Natural killer cell treated with Interleukin-12 subunit alpha and Interleukin-12 subunit beta and Interleukin-15 and Interleukin-18, amount 100 ng/mL, for 72 hours (primary cell): ENCODE results near the gene AGBL4. TPM values are rescaled to one million over a fixed set of nuclear protein-coding genes. Genes with fewer than 3 reads are reported as not detected.

Experiments
- ATAC-seq, 2 donors: fragments of 150-1000 bp; cut with Tn5 transposase in 1 of 2; sonication (Bioruptor Pico), chemical (Tn5 transposase) in 1 of 2; 2 replicates each; pipeline ENCODE4 v1.10.0; 2021
- DNase-seq: peaks from one replicate; pipeline ENCODE4 v3.0.0; 2022; ENCODE audit warnings: low spot score
- H3K27ac Mint-ChIP-seq, 2 donors: 1 replicate in 1 of 2; 2 replicates in 1 of 2; pipeline ENCODE4 v1.8.0; 2022; ENCODE audit warnings: mixed read lengths in 2 of 2, mild to moderate bottlenecking in 1 of 2, moderate library complexity in 1 of 2
- H3K27me3 Mint-ChIP-seq, 2 donors: 1 replicate in 1 of 2; 2 replicates in 1 of 2; pipeline ENCODE4 v1.8.0; 2022; ENCODE audit warnings: mixed read lengths in 2 of 2
- H3K36me3 Mint-ChIP-seq: one replicate; pipeline ENCODE4 v1.8.0; 2022; ENCODE audit warnings: mixed read lengths
- H3K4me1 Mint-ChIP-seq, 2 donors: 1 replicate in 1 of 2; 2 replicates in 1 of 2; pipeline ENCODE4 v1.8.0; 2022; ENCODE audit warnings: low read depth in 2 of 2, mixed read lengths in 2 of 2, mild to moderate bottlenecking in 1 of 2
- H3K4me3 Mint-ChIP-seq: one replicate; pipeline ENCODE4 v1.8.0; 2022; ENCODE audit warnings: mixed read lengths
- H3K9me3 Mint-ChIP-seq: 2 replicates; pipeline ENCODE4 v1.8.0; 2022; ENCODE audit warnings: mixed read lengths
- total RNA-seq, 2 donors: library from RNA; stranded (reverse); gene quantifications; one replicate each; pipeline ENCODE4 v1.2.3, GENCODE V29; 2022

The AGBL4 gene
- total RNA-seq, 2 donors from 2014 or later: 0.19 TPM; not detected in 1

- H3K9me3 Mint-ChIP-seq: peaks cover 12% of the 10 kb centered on the region
- ATAC-seq (no peak), DNase-seq (no peak)
- no peak overlapping the region for H3K4me3 Mint-ChIP-seq
- H3K4me1 Mint-ChIP-seq: no peaks in the 10 kb centered on the region
- H3K27me3 Mint-ChIP-seq: peaks cover 16 to 22% of the 10 kb centered on the region in 2 donors
- H3K36me3 Mint-ChIP-seq: no peaks in the 10 kb centered on the region
- no peak overlapping the region for H3K27ac Mint-ChIP-seq
These were observed 1063.4 kb downstream of the AGBL4 start for GRCh38 chr1:48960320-48960719.

DNA sequence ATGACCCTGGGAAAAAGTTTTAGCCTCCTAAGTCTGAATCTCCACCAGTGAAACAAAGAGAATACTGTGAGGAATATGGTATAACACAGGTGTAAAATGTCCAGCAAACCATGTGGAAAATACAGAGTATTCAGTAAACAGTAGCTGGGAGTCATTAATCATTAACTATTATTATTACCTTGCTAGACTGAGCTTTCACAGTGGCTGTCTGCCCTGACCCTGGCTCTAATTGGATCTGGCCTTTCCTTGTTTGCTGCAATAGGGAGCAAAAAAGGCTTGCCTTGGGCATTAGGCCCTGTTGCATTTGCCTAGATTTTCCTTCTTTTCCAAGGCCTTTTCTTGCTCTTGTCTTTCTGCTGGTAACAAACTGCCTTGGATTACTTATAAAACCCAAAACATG, 1068.0 kb downstream of the AGBL4 start:
- no peak for ATAC-seq
- H3K27ac Mint-ChIP-seq: no peak overlapping the region
- H3K36me3 Mint-ChIP-seq: no peaks in the 10 kb centered on the region
- H3K4me3 Mint-ChIP-seq: no peak overlapping the region
- DNase-seq: no peak
- H3K9me3 Mint-ChIP-seq: peaks cover 12% of the 10 kb centered on the region
- peaks cover 11 to 22% of the 10 kb centered on the region in 2 donors for H3K27me3 Mint-ChIP-seq
- H3K4me1 Mint-ChIP-seq: no peaks in the 10 kb centered on the region

- Mint-ChIP-seq H3K4me3 (no peak overlapping the region), H3K27me3 (peaks cover 9 to 14% of the 10 kb centered on the region in 2 donors), H3K27ac (no peak overlapping the region), H3K4me1 (no peaks in the 10 kb centered on the region), H3K36me3 (no peaks in the 10 kb centered on the region), H3K9me3 (peaks cover 5% of the 10 kb centered on the region)
- no peak for DNase-seq
- ATAC-seq: no peak
These were observed 1070.1 kb downstream of the AGBL4 start for GRCh38 chr1:48953617-48954016.

DNA sequence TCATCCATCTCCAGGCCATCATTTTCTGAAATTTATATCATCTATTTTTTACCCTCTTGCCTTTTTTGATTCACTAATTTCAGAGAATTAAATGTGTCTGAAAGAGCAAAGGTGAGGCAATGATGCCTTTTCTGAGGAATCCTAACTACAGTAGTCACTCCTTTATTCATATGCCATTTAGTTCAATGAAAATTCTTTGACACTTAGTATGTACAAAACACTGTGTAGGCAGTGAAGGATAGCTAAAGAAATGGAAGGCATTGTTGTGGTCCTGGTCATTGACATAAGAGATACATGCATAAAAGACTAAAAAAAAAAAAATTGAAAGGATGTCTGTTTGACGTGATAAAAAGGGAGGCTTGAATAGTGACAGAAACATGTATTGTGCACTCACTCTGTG, 1075.2 kb downstream of the AGBL4 start:
- no peak overlapping the region for H3K4me3 Mint-ChIP-seq
- ATAC-seq (no peak), DNase-seq (no peak)
- H3K4me1 Mint-ChIP-seq: no peaks in the 10 kb centered on the region
- H3K27ac Mint-ChIP-seq: no peak overlapping the region
- H3K36me3 Mint-ChIP-seq: no peaks in the 10 kb centered on the region
- H3K27me3 Mint-ChIP-seq: peaks cover 0 to 9% of the 10 kb centered on the region in 2 donors
- no peaks in the 10 kb centered on the region for H3K9me3 Mint-ChIP-seq

- ATAC-seq (no peak), DNase-seq (no peak)
- H3K9me3 Mint-ChIP-seq: no peaks in the 10 kb centered on the region
- no peaks in the 10 kb centered on the region for H3K36me3 Mint-ChIP-seq
- H3K27me3 Mint-ChIP-seq: peaks cover 0 to 9% of the 10 kb centered on the region in 2 donors
- H3K4me1 Mint-ChIP-seq: no peaks in the 10 kb centered on the region
- no peak overlapping the region for H3K27ac Mint-ChIP-seq
- no peak overlapping the region for H3K4me3 Mint-ChIP-seq
These were observed 1075.8 kb downstream of the AGBL4 start for GRCh38 chr1:48947761-48948537.

- H3K4me1 Mint-ChIP-seq: no peaks in the 10 kb centered on the region
- no peak overlapping the region for H3K4me3 Mint-ChIP-seq
- H3K27me3 Mint-ChIP-seq: peaks cover 0 to 9% of the 10 kb centered on the region in 2 donors
- H3K9me3 Mint-ChIP-seq: no peaks in the 10 kb centered on the region
- no peaks in the 10 kb centered on the region for H3K36me3 Mint-ChIP-seq
- no peak for ATAC-seq
- H3K27ac Mint-ChIP-seq: no peak overlapping the region
- DNase-seq: no peak
These were observed 1077.7 kb downstream of the AGBL4 start for GRCh38 chr1:48946070-48946469.

DNA sequence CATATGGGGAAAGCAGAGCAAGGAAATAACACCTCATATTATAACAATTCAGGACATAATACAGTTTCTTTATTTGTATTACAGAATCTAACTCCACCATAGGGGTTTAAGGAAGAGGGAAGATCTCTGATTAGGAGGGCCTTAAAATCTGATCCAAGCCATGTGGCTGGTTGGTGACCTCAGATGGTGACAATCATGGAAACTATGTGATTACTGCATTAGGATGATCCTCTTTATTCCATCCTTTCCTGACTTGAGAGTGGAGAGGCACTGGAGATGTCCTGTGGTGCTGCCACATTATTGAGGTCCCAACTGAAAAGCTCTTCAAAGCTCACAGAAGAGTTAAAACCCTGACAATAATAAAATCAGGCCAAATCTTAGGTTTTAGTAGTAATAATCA, 1078.9 kb downstream of the AGBL4 start:
- Mint-ChIP-seq H3K27ac (no peak overlapping the region), H3K36me3 (no peaks in the 10 kb centered on the region), H3K4me3 (no peak overlapping the region), H3K9me3 (peaks cover 4% of the 10 kb centered on the region), H3K4me1 (no peaks in the 10 kb centered on the region), H3K27me3 (peaks cover 0 to 9% of the 10 kb centered on the region in 2 donors)
- DNase-seq: no peak
- no peak for ATAC-seq

- no peaks in the 10 kb centered on the region for H3K36me3 Mint-ChIP-seq
- peaks cover 4% of the 10 kb centered on the region for H3K9me3 Mint-ChIP-seq
- H3K4me1 Mint-ChIP-seq: no peaks in the 10 kb centered on the region
- H3K27me3 Mint-ChIP-seq: peaks cover 0 to 5% of the 10 kb centered on the region in 2 donors
- H3K27ac Mint-ChIP-seq: no peak overlapping the region
- H3K4me3 Mint-ChIP-seq: no peak overlapping the region
- DNase-seq (no peak), ATAC-seq (no peak)
These were observed 1079.9 kb downstream of the AGBL4 start for GRCh38 chr1:48943826-48944225.

- Mint-ChIP-seq H3K4me1 (no peaks in the 10 kb centered on the region), H3K36me3 (no peaks in the 10 kb centered on the region), H3K4me3 (no peak overlapping the region), H3K27me3 (peaks cover 0 to 3% of the 10 kb centered on the region in 2 donors), H3K27ac (no peak overlapping the region), H3K9me3 (peaks cover 4% of the 10 kb centered on the region)
- no peak for DNase-seq
- no peak for ATAC-seq
These were observed 1080.4 kb downstream of the AGBL4 start for GRCh38 chr1:48943393-48943792.

DNA sequence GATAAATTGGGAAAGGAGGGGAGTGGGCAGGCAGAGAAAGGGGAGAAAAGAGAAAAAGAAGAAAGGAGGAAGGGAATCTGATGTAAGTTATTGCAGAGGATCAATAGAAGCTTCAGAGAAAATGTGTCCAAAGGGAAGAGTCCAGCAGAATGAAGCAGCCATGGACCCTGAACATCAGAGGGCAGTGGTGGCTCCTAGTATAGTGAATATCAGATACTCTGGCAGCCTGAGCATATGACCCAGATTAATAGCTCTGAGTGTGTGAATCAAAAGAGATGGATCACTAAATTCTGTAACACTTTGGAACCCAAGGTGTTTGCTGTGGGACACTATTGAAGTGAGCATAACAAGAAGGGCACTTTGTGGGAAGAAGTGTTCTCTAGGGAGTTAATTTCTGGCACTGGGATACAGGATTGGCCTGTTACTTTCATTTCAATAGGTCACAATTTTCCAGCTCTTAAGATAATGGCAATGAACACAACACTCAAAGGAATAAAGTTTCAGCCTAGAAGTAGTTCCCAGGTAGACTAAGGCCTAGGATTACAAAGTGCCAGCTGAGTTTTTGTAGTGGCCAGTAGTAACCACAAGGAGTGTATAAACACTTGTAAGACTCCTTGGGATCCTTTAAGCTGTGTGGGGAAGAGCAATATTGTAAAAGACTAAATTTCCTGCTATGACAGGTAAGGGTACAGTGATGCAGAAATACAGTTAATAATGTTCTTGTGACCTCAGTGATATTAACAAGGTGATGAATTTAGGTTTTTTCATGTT, 1082.6 kb downstream of the AGBL4 start:
- Mint-ChIP-seq H3K36me3 (no peaks in the 10 kb centered on the region), H3K4me3 (no peak overlapping the region), H3K27ac (no peak overlapping the region), H3K9me3 (peaks cover 4% of the 10 kb centered on the region), H3K4me1 (no peaks in the 10 kb centered on the region), H3K27me3 (no peaks in the 10 kb centered on the region)
- DNase-seq: no peak
- no peak for ATAC-seq

DNA sequence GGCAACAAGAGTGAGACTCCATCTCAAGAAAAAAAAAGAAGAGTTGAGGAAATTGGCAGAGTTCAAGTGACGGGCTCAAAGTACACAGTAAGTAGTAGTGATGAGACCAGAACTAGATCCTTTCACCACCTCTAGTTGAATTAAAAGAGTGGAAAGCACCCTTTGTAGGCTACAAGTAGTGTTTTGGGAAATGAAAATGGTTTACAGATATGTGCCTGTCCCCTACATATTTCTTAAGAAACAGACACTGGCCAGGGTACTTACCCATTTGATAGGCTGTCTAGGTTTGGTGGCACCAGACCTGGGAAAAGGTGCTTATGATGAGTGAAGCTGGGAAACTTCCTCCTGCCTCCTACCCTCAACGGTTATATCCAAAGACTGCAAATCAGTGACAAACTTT, 1083.4 kb downstream of the AGBL4 start:
- no peak for ATAC-seq
- no peaks in the 10 kb centered on the region for H3K4me1 Mint-ChIP-seq
- H3K27ac Mint-ChIP-seq: no peak overlapping the region
- H3K27me3 Mint-ChIP-seq: no peaks in the 10 kb centered on the region
- no peak for DNase-seq
- no peak overlapping the region for H3K4me3 Mint-ChIP-seq
- H3K9me3 Mint-ChIP-seq: peaks cover 4% of the 10 kb centered on the region
- H3K36me3 Mint-ChIP-seq: no peaks in the 10 kb centered on the region

- H3K9me3 Mint-ChIP-seq: peaks cover 4% of the 10 kb centered on the region
- H3K4me1 Mint-ChIP-seq: no peaks in the 10 kb centered on the region
- ATAC-seq: no peak
- no peak overlapping the region for H3K4me3 Mint-ChIP-seq
- no peak for DNase-seq
- no peaks in the 10 kb centered on the region for H3K36me3 Mint-ChIP-seq
- no peaks in the 10 kb centered on the region for H3K27me3 Mint-ChIP-seq
- H3K27ac Mint-ChIP-seq: no peak overlapping the region
These were observed 1083.9 kb downstream of the AGBL4 start for GRCh38 chr1:48939828-48940227.

- DNase-seq: no peak
- no peak overlapping the region for H3K27ac Mint-ChIP-seq
- H3K36me3 Mint-ChIP-seq: no peaks in the 10 kb centered on the region
- ATAC-seq: no peak
- H3K9me3 Mint-ChIP-seq: peaks cover 6% of the 10 kb centered on the region
- no peaks in the 10 kb centered on the region for H3K4me1 Mint-ChIP-seq
- H3K4me3 Mint-ChIP-seq: no peak overlapping the region
- no peaks in the 10 kb centered on the region for H3K27me3 Mint-ChIP-seq
These were observed 1084.7 kb downstream of the AGBL4 start for GRCh38 chr1:48939042-48939441.

DNA sequence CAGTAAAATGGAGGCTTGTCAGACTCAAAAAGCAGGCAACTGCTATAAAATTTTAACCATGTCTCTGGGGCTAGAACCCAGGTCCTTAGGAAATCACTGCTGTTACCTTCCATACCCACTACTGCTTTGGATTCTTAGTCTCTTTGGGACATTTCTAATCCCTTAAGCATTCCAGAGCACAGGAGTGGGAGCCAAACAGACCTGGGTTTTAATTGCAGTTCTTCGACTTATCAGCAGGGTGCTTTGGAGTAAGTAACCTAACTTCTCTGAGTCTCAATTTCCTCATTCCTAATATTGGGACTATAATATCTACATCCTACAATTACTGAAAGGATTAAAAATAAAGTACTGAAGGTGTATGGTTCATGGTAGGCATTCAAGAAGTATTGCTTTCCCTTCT, 1086.0 kb downstream of the AGBL4 start:
- no peaks in the 10 kb centered on the region for H3K27me3 Mint-ChIP-seq
- H3K36me3 Mint-ChIP-seq: no peaks in the 10 kb centered on the region
- no peaks in the 10 kb centered on the region for H3K4me1 Mint-ChIP-seq
- no peak overlapping the region for H3K27ac Mint-ChIP-seq
- DNase-seq (no peak), ATAC-seq (no peak)
- no peak overlapping the region for H3K4me3 Mint-ChIP-seq
- H3K9me3 Mint-ChIP-seq: peaks cover 6% of the 10 kb centered on the region
